Activated CD4-positive, alpha-beta T cell treated with anti-CD3 and anti-CD28 coated beads for 36 hours (primary cell): ENCODE results near the gene CASTOR1. TPM values are rescaled to one million over a fixed set of nuclear protein-coding genes. Genes with fewer than 3 reads are reported as not detected.

Experiments used
- ATAC-seq: fragments of 200-7000 bp; cut with Tn5 transposase; one replicate; pipeline ENCODE4 v1.10.0; 2021; ENCODE audit warnings: mild to moderate bottlenecking, moderate library complexity
- CTCF ChIA-PET: fragments of 350-600 bp; sonication (Branson Sonifier 250); formaldehyde crosslinking; loops from one replicate; lab custom pipeline; 2021; ENCODE audit warnings: antibody characterized with exemption; lab: Charles Lee
- POLR2A ChIA-PET: fragments of 350-600 bp; sonication (Branson Sonifier 250); formaldehyde crosslinking; loops from one replicate; lab custom pipeline; 2021; ENCODE audit warnings: antibody characterized with exemption, inconsistent platforms; lab: Charles Lee
- DNase-seq: peaks from one replicate; pipeline ENCODE4 v3.0.0-alpha.2; 2020
- H3K27ac Mint-ChIP-seq: one replicate; pipeline ENCODE4 v1.8.0; 2021; ENCODE audit warnings: mixed read lengths
- H3K27me3 Mint-ChIP-seq: one replicate; pipeline ENCODE4 v1.8.0; 2021; ENCODE audit warnings: mixed read lengths
- H3K36me3 Mint-ChIP-seq: one replicate; pipeline ENCODE4 v1.8.0; 2021; ENCODE audit warnings: low read depth, mixed read lengths
- H3K4me1 Mint-ChIP-seq: one replicate; pipeline ENCODE4 v1.8.0; 2021; ENCODE audit warnings: mixed read lengths
- H3K4me3 Mint-ChIP-seq: one replicate; pipeline ENCODE4 v1.8.0; 2021; ENCODE audit warnings: mild to moderate bottlenecking, moderate library complexity, mixed read lengths
- H3K9me3 Mint-ChIP-seq: one replicate; pipeline ENCODE4 v1.8.0; 2021; ENCODE audit warnings: low read depth, mixed read lengths
- intact Hi-C, 2 experiments: fragments of 100-400 bp; cut with DNase I in 1 of 2; cut with micrococcal nuclease in 1 of 2; formaldehyde crosslinking; loops; one replicate each; pipeline versions ENCODE4 v1.14.2 to v1.15.1; 2022 to 2024; cut with DNase I, micrococcal nuclease
- total RNA-seq, 2 experiments: library from RNA; stranded (reverse); gene quantifications; one replicate each; pipeline ENCODE4 v1.2.3, GENCODE V29; 2021

Gene CASTOR1
- total RNA-seq, 2 experiments from 2014 or later = 1.6 to 2.2 TPM

- H3K4me3 Mint-ChIP-seq = no peak overlapping the region
- POLR2A ChIA-PET = no interaction called here
- H3K27ac Mint-ChIP-seq = peak overlapping the region; percentile 68
- H3K9me3 Mint-ChIP-seq = no peaks in the 10 kb centered on the region
- intact Hi-C loops = loop anchor here in 1 of 2 experiments (5.0 kb wide), 1 partner anchor 284 kb away; the partner anchor contains the start of gene PES1
- no peaks in the 10 kb centered on the region for H3K27me3 Mint-ChIP-seq
- CTCF ChIA-PET = interaction anchor here (0.7 kb wide), 1 partner anchor 11 kb away, joined by 3 read pairs; no protein-coding TSS in a partner anchor
- DNase-seq (peak; percentile 62), ATAC-seq (no peak)
- peaks cover 11% of the 10 kb centered on the region for H3K36me3 Mint-ChIP-seq
- H3K4me1 Mint-ChIP-seq = peaks cover 95% of the 10 kb centered on the region
These were observed 19.4 kb upstream of the CASTOR1 start for GRCh38 chr22:30308518-30309230.

GRCh38 chr22:30308093-30308492 lies 18.8 kb upstream of the CASTOR1 start:
- ATAC-seq = no peak
- POLR2A ChIA-PET = no interaction called here
- Mint-ChIP-seq H3K36me3 (peaks cover 16% of the 10 kb centered on the region), H3K9me3 (no peaks in the 10 kb centered on the region), H3K27me3 (no peaks in the 10 kb centered on the region), H3K27ac (peak overlapping the region; percentile 68), H3K4me1 (peaks cover 97% of the 10 kb centered on the region), H3K4me3 (no peak overlapping the region)
- no peak for DNase-seq
- intact Hi-C loops = loop anchor here in 1 of 2 experiments (5.0 kb wide), 1 partner anchor 284 kb away; the partner anchor contains the start of gene PES1
- CTCF ChIA-PET = no interaction called here

- Mint-ChIP-seq H3K27ac (peak overlapping the region; percentile 85), H3K4me3 (no peak overlapping the region), H3K27me3 (no peaks in the 10 kb centered on the region), H3K36me3 (peaks cover 15% of the 10 kb centered on the region), H3K9me3 (no peaks in the 10 kb centered on the region), H3K4me1 (peaks cover 97% of the 10 kb centered on the region)
- CTCF ChIA-PET = interaction anchor here (0.6 to 1.5 kb wide), 4 partner anchors 12 to 266 kb away, joined by 3 to 4 read pairs (median 3); partner anchors contain the start of gene MTFP1
- intact Hi-C loops = loop anchor here in 1 of 2 experiments (2.0 to 5.0 kb wide), 2 partner anchors 20 to 285 kb away; partner anchors contain the start of genes PES1 and TBC1D10A
- no peak for ATAC-seq
- DNase-seq = no peak
- POLR2A ChIA-PET = interaction anchor here (0.6 kb wide), 1 partner anchor 20 kb away, joined by 3 read pairs; the partner anchor contains the start of gene TBC1D10A
These were observed 17.8 kb upstream of the CASTOR1 start for GRCh38 chr22:30307041-30307574.

- DNase-seq (no peak), ATAC-seq (no peak)
- ChIA-PET POLR2A (interaction anchor here (0.6 kb wide), 1 partner anchor 20 kb away, joined by 3 read pairs; the partner anchor contains the start of gene TBC1D10A), CTCF (interaction anchor here (0.6 to 2.0 kb wide), 4 partner anchors 13 to 266 kb away, joined by 3 to 10 read pairs (median 4); partner anchors contain the start of gene MTFP1)
- Mint-ChIP-seq H3K27ac (peak overlapping the region; percentile 85), H3K9me3 (no peaks in the 10 kb centered on the region), H3K4me3 (peak overlapping the region; percentile 59), H3K36me3 (peaks cover 15% of the 10 kb centered on the region), H3K27me3 (no peaks in the 10 kb centered on the region), H3K4me1 (peaks cover 97% of the 10 kb centered on the region)
- intact Hi-C loops = loop anchor here in 1 of 2 experiments (2.0 to 5.0 kb wide), 2 partner anchors 20 to 286 kb away; partner anchors contain the start of genes PES1 and TBC1D10A
These were observed 17.3 kb upstream of the CASTOR1 start for GRCh38 chr22:30306627-30307011.

- Mint-ChIP-seq H3K27me3 (no peaks in the 10 kb centered on the region), H3K27ac (peak overlapping the region; percentile 85), H3K36me3 (peaks cover 20% of the 10 kb centered on the region), H3K4me3 (peak overlapping the region; percentile 59), H3K9me3 (no peaks in the 10 kb centered on the region), H3K4me1 (peaks cover 98% of the 10 kb centered on the region)
- ChIA-PET POLR2A (interaction anchor here (0.6 kb wide), 1 partner anchor 21 kb away, joined by 3 read pairs; the partner anchor contains the start of gene TBC1D10A), CTCF (interaction anchor here (0.6 to 2.0 kb wide), 3 partner anchors 18 to 968 kb away, joined by 3 to 10 read pairs (median 3); partner anchors contain the start of gene MTFP1)
- ATAC-seq (peak; percentile 73), DNase-seq (peak; percentile 46)
- intact Hi-C loops = loop anchor here in 1 of 2 experiments (1.0 to 5.0 kb wide), 3 partner anchors 21 to 286 kb away; partner anchors contain the start of genes PES1, SF3A1 and TBC1D10A
These were observed 16.8 kb upstream of the CASTOR1 start for GRCh38 chr22:30305906-30306626.

GRCh38 chr22:30305519-30305905 lies 16.2 kb upstream of the CASTOR1 start:
- Mint-ChIP-seq H3K4me1 (peaks cover 97% of the 10 kb centered on the region), H3K27me3 (no peaks in the 10 kb centered on the region), H3K4me3 (peak overlapping the region; percentile 59), H3K27ac (peak overlapping the region; percentile 85), H3K36me3 (peaks cover 22% of the 10 kb centered on the region), H3K9me3 (no peaks in the 10 kb centered on the region)
- DNase-seq (peak; percentile 68), ATAC-seq (peak; percentile 79)
- CTCF ChIA-PET = interaction anchor here (0.6 to 2.0 kb wide), 5 partner anchors 10 to 969 kb away, joined by 3 to 10 read pairs (median 4); no protein-coding TSS in a partner anchor
- POLR2A ChIA-PET = interaction anchor here (1.0 kb wide), 1 partner anchor 14 kb away, joined by 3 read pairs; no protein-coding TSS in a partner anchor
- intact Hi-C loops = loop anchor here in 1 of 2 experiments (1.0 to 5.0 kb wide), 2 partner anchors 51 to 287 kb away; partner anchors contain the start of genes PES1 and SF3A1

- CTCF ChIA-PET = interaction anchor here (0.6 to 3.4 kb wide), 6 partner anchors 11 to 39 kb away, joined by 3 to 17 read pairs (median 8); partner anchors contain the start of gene CASTOR1
- Mint-ChIP-seq H3K4me1 (peaks cover 89% of the 10 kb centered on the region), H3K4me3 (peak overlapping the region; percentile 59), H3K9me3 (no peaks in the 10 kb centered on the region), H3K27me3 (no peaks in the 10 kb centered on the region), H3K27ac (peak overlapping the region; percentile 85), H3K36me3 (peaks cover 22% of the 10 kb centered on the region)
- POLR2A ChIA-PET = interaction anchor here (1.0 kb wide), 1 partner anchor 13 kb away, joined by 3 read pairs; no protein-coding TSS in a partner anchor
- intact Hi-C loops = loop anchor here in 1 of 2 experiments (1.0 to 5.0 kb wide), 2 partner anchors 52 to 288 kb away; partner anchors contain the start of genes PES1 and SF3A1
- DNase-seq (no peak), ATAC-seq (no peak)
These were observed 15.4 kb upstream of the CASTOR1 start for GRCh38 chr22:30304495-30305244.

- Mint-ChIP-seq H3K36me3 (peaks cover 32% of the 10 kb centered on the region), H3K27ac (peak overlapping the region; percentile 85), H3K27me3 (no peaks in the 10 kb centered on the region), H3K4me3 (peak overlapping the region; percentile 25), H3K4me1 (peaks cover 87% of the 10 kb centered on the region), H3K9me3 (no peaks in the 10 kb centered on the region)
- ChIA-PET POLR2A (no interaction called here), CTCF (interaction anchor here (0.5 to 3.4 kb wide), 10 partner anchors 9 to 833 kb away, joined by 3 to 17 read pairs (median 3); partner anchors contain the start of genes CASTOR1, CCDC157, RNF215 and SF3A1)
- no peak for DNase-seq
- ATAC-seq = no peak
- intact Hi-C loops = loop anchor here in 1 of 2 experiments (2.0 kb wide), 1 partner anchor 14 kb away; the partner anchor contains the start of gene CASTOR1
These were observed 13.5 kb upstream of the CASTOR1 start for GRCh38 chr22:30302810-30303138.

GRCh38 chr22:30301995-30302809 lies 12.9 kb upstream of the CASTOR1 start:
- H3K27me3 Mint-ChIP-seq = no peaks in the 10 kb centered on the region
- intact Hi-C loops = loop anchor here in 1 of 2 experiments (2.0 kb wide), 1 partner anchor 13 kb away; the partner anchor contains the start of gene CASTOR1
- peaks cover 88% of the 10 kb centered on the region for H3K4me1 Mint-ChIP-seq
- ATAC-seq = no peak
- H3K36me3 Mint-ChIP-seq = peaks cover 32% of the 10 kb centered on the region
- no peaks in the 10 kb centered on the region for H3K9me3 Mint-ChIP-seq
- CTCF ChIA-PET = interaction anchor here (0.6 to 3.4 kb wide), 8 partner anchors 12 to 304 kb away, joined by 3 to 17 read pairs (median 3); partner anchors contain the start of genes CASTOR1, CCDC157, RNF215 and SF3A1
- DNase-seq = no peak
- H3K27ac Mint-ChIP-seq = peak overlapping the region; percentile 85
- POLR2A ChIA-PET = no interaction called here
- H3K4me3 Mint-ChIP-seq = peak overlapping the region; percentile 25
